Lower lobe of right lung (tissue), 2 donors: ENCODE measurements around the gene CD46. TPM values are rescaled to one million over a fixed set of nuclear protein-coding genes. Genes with fewer than 3 reads are reported as not detected.

Source experiments
- ATAC-seq, 2 donors: fragments of 200-7000 bp; cut with Tn5 transposase; one replicate each; pipeline ENCODE4 v1.9.1; 2020 to 2022; ENCODE audit warnings: mild to moderate bottlenecking in 2 of 2, moderate library complexity in 2 of 2
- DNase-seq: peaks from one replicate; pipeline ENCODE4 v3.0.0-alpha.2; 2020
- H3K27ac ChIP-seq: fragments of 200-600 bp; one replicate; pipeline ENCODE4 v1.8.0; 2022
- H3K27me3 ChIP-seq: fragments of 200-600 bp; one replicate; pipeline ENCODE4 v1.8.0; 2022; ENCODE audit warnings: low read depth
- H3K36me3 ChIP-seq: fragments of 200-600 bp; one replicate; pipeline ENCODE4 v1.8.0; 2022; ENCODE audit warnings: mild to moderate bottlenecking
- H3K4me1 ChIP-seq: fragments of 200-600 bp; one replicate; pipeline ENCODE4 v1.8.0; 2022
- H3K4me3 ChIP-seq: fragments of 200-600 bp; one replicate; pipeline ENCODE4 v1.8.0; 2022; ENCODE audit warnings: mild to moderate bottlenecking
- H3K9me3 ChIP-seq: fragments of 200-600 bp; one replicate; pipeline ENCODE4 v1.8.0; 2022
- intact Hi-C: fragments of 100-400 bp; cut with DNase I; formaldehyde crosslinking; loops from one replicate; pipeline ENCODE4 v1.11.0; 2022
- total RNA-seq: library from RNA; stranded (reverse); fragmentation: NEBNext Ultra II Directional; extraction: Animal tissue kit (Norgen Biotek cat#: 25700); gene quantifications from one replicate; pipeline ENCODE4 v1.2.1, GENCODE V29; 2021
- TF ChIP-seq, protein P1 (sequence below): fragments of 200-600 bp; IDR thresholded peaks from one replicate; pipeline ENCODE4 v1.8.0; 2022; ENCODE audit warnings: antibody characterized with exemption, mild to moderate bottlenecking
- donor health status: DM: no; HTN: yes; CAD: no; lungs with severe emphysema.

The CD46 gene
- total RNA-seq, 1 donor from 2014 or later = 302 TPM

DNA sequence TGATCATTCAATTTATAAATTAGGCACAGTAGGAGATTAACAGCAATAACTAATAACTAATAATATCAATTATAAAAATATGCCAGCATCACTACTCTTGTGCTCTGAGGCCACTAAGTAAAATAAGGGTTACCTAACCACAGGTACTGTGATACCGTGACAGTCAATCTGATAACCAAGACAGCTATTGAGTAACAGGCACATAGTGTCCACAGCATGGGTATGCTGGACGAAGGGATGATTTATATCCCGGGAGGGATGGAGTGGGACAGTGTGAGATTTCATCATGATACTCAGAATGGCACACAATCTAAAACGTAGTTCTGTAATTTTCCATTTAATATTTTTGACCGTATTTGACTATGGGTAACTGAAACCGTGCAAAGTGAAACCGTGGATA, 39.4 kb downstream of the CD46 start:
- DNase-seq (no peak), ATAC-seq (no peak)
- H3K27ac ChIP-seq = no peak overlapping the region
- no peaks in the 10 kb centered on the region for H3K27me3 ChIP-seq
- H3K4me1 ChIP-seq = no peaks in the 10 kb centered on the region
- TF ChIP-seq, protein P1, sequence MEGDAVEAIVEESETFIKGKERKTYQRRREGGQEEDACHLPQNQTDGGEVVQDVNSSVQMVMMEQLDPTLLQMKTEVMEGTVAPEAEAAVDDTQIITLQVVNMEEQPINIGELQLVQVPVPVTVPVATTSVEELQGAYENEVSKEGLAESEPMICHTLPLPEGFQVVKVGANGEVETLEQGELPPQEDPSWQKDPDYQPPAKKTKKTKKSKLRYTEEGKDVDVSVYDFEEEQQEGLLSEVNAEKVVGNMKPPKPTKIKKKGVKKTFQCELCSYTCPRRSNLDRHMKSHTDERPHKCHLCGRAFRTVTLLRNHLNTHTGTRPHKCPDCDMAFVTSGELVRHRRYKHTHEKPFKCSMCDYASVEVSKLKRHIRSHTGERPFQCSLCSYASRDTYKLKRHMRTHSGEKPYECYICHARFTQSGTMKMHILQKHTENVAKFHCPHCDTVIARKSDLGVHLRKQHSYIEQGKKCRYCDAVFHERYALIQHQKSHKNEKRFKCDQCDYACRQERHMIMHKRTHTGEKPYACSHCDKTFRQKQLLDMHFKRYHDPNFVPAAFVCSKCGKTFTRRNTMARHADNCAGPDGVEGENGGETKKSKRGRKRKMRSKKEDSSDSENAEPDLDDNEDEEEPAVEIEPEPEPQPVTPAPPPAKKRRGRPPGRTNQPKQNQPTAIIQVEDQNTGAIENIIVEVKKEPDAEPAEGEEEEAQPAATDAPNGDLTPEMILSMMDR = no peak
- H3K9me3 ChIP-seq = no peaks in the 10 kb centered on the region
- intact Hi-C loops = no loop called here
- peaks cover 77% of the 10 kb centered on the region for H3K36me3 ChIP-seq
- H3K4me3 ChIP-seq = no peak overlapping the region

DNA sequence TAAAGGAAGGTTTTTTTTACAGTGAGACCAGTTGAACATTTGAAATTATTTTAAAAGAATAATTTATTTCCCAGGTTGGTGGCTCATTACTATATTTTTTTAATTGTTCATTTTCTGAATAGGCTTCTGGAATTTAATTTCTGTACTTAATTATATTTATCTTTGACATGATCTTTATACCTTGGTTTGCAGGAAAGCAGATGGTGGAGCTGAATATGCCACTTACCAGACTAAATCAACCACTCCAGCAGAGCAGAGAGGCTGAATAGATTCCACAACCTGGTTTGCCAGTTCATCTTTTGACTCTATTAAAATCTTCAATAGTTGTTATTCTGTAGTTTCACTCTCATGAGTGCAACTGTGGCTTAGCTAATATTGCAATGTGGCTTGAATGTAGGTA, 41.5 kb downstream of the CD46 start:
- DNase-seq (no peak), ATAC-seq (no peak)
- Histone ChIP-seq H3K4me3 (no peak overlapping the region), H3K36me3 (peaks cover 63% of the 10 kb centered on the region), H3K9me3 (no peaks in the 10 kb centered on the region), H3K27ac (no peak overlapping the region), H3K4me1 (peaks cover 8% of the 10 kb centered on the region), H3K27me3 (no peaks in the 10 kb centered on the region)
- intact Hi-C loops = no loop called here
- TF ChIP-seq, protein P1 = no peak

GRCh38 chr1:207794861-207795260, 43.0 kb downstream of the CD46 start:
- intact Hi-C loops = no loop called here
- TF ChIP-seq, protein P1 = no peak
- no peaks in the 10 kb centered on the region for H3K9me3 ChIP-seq

DNA sequence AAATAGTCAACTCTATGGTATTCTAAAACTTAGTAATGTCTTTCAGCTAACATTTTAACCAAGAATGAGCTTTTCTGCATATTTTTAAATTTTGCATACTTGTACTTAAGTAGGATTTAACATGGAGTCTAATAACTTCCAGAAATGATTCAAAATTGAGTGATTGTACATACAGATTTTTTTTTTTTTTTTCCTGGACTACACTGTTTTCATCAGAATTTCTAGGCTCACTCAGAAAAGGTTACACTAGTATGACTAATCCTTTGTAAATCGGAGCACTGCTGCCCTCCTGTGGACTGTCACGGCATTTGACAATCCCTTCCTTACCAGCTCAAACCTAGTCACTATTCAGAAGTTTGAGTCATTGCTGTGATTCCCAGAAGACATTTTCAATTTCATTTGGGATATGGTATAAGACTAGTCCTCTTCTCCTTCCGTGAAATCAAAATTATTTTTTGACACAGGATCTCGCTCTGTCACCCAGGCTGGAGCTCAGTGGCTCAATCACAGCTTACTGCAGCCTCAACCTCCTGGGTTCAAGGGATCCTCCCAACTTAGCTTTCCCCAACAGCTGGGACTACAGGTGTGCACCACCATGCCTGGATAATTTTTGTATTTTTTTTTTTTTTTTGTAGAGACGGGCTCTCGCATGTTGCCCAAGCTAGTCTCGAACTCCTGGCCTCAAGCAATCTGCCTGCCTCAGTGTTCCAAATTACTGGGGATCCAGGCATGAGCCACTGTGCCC, 45.5 kb downstream of the CD46 start:
- Histone ChIP-seq H3K27me3 (no peaks in the 10 kb centered on the region), H3K36me3 (peaks cover 61% of the 10 kb centered on the region), H3K4me1 (peaks cover 31% of the 10 kb centered on the region), H3K9me3 (no peaks in the 10 kb centered on the region), H3K4me3 (no peak overlapping the region), H3K27ac (no peak overlapping the region)
- TF ChIP-seq, protein P1 = peak; percentile 86
- ATAC-seq (peak; percentile 87 to 89), DNase-seq (peak; percentile 82)
- intact Hi-C loops = no loop called here

More at GRCh38 chr1:207794861-207795260, 43.0 kb downstream of the CD46 start:
- no peak for ATAC-seq
- peaks cover 61% of the 10 kb centered on the region for H3K36me3 ChIP-seq
- peaks cover 17% of the 10 kb centered on the region for H3K4me1 ChIP-seq
- no peak overlapping the region for H3K4me3 ChIP-seq
- no peaks in the 10 kb centered on the region for H3K27me3 ChIP-seq
- no peak overlapping the region for H3K27ac ChIP-seq
- no peak for DNase-seq

DNA sequence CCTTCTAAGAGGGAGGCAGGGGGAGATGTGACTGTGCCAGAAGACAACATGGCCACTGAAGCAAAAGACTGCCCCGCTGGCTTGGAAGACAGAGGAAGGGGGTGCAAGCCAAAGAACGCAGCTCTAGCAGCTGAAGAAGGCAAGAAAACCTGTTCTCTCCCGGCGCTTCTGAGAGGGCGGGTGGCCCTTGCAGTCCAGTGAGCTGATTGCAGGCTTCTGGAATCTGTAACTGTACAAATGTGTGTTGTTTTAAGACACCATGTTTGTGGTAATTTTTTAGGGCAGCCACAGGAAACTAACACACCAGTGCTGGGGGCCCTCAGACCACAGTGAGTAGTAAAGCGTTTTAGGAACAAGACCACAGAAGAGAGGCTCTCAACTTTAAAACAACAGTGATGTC, 47.0 kb downstream of the CD46 start:
- TF ChIP-seq, protein P1 = no peak
- Histone ChIP-seq H3K27me3 (no peaks in the 10 kb centered on the region), H3K27ac (no peak overlapping the region), H3K36me3 (peaks cover 63% of the 10 kb centered on the region), H3K9me3 (no peaks in the 10 kb centered on the region), H3K4me3 (no peak overlapping the region), H3K4me1 (peaks cover 45% of the 10 kb centered on the region)
- DNase-seq (no peak), ATAC-seq (peak; percentile 52 to 56)
- intact Hi-C loops = no loop called here
